ENCODE measurements around the gene ISLR2. TPM values are rescaled to one million over a fixed set of nuclear protein-coding genes. Genes with fewer than 3 reads are reported as not detected.
A peak's percentile ranks its signal among the peaks of the same experiment; 100 is the strongest.
"Not testable (repeated sequence)": the region's sequence is repeated elsewhere in the genome, so short reads cannot be mapped to it uniquely, and the experiment has no call there.

ISLR2 gene
- total RNA-seq, 1 donor from 2014 or later: 9.6 TPM

DNA sequence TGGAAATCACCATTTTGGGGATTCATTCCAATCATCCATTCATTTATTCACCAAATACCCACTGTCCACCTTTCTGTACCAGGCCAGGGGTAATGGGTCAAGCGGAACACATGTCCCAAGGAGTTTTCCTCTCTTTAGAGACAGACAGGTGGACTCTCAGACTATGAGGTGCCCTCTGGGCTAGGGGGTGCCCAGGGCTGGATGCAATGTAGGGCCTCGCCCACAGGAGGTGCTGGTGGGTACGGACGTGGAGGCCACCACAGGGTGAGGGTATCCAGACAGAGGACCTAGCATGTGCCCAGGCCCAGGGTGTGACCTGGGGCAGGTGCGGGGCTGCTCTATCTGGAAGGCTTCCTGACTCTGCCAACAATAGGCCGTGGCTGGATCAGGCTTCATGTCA, 21.8 kb upstream of the ISLR2 start:
- H3K9me3 Mint-ChIP-seq; DNase-seq (ENCODE audit: low read depth, low spot score); H3K4me1 Mint-ChIP-seq; H3K27me3 Mint-ChIP-seq (ENCODE audit: low read depth); H3K4me3 Mint-ChIP-seq; H3K27ac Mint-ChIP-seq (ENCODE audit: unreplicated experiment); H3K36me3 Mint-ChIP-seq (ENCODE audit: low read depth): not testable (repeated sequence)
- TF ChIP-seq, protein P1, sequence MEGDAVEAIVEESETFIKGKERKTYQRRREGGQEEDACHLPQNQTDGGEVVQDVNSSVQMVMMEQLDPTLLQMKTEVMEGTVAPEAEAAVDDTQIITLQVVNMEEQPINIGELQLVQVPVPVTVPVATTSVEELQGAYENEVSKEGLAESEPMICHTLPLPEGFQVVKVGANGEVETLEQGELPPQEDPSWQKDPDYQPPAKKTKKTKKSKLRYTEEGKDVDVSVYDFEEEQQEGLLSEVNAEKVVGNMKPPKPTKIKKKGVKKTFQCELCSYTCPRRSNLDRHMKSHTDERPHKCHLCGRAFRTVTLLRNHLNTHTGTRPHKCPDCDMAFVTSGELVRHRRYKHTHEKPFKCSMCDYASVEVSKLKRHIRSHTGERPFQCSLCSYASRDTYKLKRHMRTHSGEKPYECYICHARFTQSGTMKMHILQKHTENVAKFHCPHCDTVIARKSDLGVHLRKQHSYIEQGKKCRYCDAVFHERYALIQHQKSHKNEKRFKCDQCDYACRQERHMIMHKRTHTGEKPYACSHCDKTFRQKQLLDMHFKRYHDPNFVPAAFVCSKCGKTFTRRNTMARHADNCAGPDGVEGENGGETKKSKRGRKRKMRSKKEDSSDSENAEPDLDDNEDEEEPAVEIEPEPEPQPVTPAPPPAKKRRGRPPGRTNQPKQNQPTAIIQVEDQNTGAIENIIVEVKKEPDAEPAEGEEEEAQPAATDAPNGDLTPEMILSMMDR (conservative IDR thresholded peaks at IDR 0.05): peak; percentile 34

DNA sequence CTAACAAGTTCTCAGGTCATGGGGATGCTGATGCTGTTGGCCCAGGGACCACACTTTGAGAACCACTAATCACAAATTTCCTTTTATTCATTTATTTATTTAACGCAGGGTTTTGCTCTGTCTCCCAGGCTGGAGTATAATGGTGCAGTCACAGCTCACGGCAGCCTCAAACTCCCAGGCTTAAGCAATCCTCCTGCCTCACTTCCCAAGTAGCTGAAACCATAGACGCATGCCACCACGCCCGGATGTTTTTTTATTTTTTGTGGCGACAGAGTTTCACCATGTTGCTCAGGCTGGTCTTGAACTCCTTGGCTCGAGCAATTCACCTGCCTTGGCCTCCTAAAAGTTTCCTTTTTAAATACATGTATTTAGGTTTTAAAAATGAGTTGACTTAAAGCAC, 20.7 kb upstream of the ISLR2 start:
- Mint-ChIP-seq H3K4me3 (no peak overlapping the region), H3K27me3 (ENCODE audit: low read depth) (peaks cover 5% of the 10 kb centered on the region), H3K27ac (ENCODE audit: unreplicated experiment) (no peak overlapping the region), H3K4me1 (no peaks in the 10 kb centered on the region), H3K36me3 (ENCODE audit: low read depth) (no peaks in the 10 kb centered on the region), H3K9me3 (no peaks in the 10 kb centered on the region)
- TF ChIP-seq, protein P1 (conservative IDR thresholded peaks at IDR 0.05): no peak
- DNase-seq (ENCODE audit: low read depth, low spot score): no peak

DNA sequence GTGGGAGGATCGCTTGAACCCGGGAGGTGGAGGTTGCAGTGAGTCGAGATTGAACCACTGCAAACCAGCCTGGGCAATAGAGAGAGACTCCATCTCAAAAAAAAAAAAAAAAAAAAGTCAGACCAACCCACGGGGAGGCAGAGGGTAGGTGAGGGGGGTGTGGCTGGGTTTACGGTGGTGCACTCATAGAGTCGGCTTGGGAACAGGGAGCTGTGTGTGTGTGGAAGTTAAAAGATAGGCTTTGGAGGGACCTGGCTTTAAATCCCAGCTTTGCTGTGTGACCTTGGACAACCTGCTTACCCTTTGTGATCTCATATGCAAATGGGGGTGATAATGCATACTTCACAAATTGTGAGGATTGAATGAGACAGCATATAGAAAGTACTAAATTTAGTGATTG, 10.0 kb upstream of the ISLR2 start:
- no peaks in the 10 kb centered on the region for H3K9me3 Mint-ChIP-seq
- TF ChIP-seq, protein P1 (conservative IDR thresholded peaks at IDR 0.05): no peak
- H3K4me3 Mint-ChIP-seq: no peak overlapping the region
- H3K27ac Mint-ChIP-seq (ENCODE audit: unreplicated experiment): no peak overlapping the region
- DNase-seq (ENCODE audit: low read depth, low spot score): no peak
- peaks cover 20% of the 10 kb centered on the region for H3K4me1 Mint-ChIP-seq
- no peaks in the 10 kb centered on the region for H3K36me3 Mint-ChIP-seq (ENCODE audit: low read depth)
- H3K27me3 Mint-ChIP-seq (ENCODE audit: low read depth): peaks cover 18% of the 10 kb centered on the region

DNA sequence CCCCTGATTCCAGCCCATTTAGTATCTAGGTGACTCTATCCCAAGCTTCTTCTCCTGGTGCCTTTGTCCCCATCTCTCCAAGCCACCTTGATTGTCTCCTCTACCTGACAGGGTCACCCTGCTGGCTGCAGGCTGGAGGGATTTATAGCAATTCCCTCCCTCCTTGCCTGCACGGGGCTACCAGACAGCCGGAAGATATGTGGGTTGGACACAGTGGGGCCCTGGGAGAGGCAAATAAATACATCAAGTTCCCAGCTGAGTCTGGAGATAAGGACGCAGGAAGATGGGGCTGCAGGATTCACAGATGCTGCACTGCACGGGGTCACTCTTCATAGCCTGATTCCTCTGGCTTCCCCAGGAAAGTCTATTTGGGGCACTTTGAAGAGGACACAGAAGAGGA, 9.3 kb upstream of the ISLR2 start:
- Mint-ChIP-seq H3K36me3 (ENCODE audit: low read depth) (no peaks in the 10 kb centered on the region), H3K27ac (ENCODE audit: unreplicated experiment) (no peak overlapping the region), H3K9me3 (no peaks in the 10 kb centered on the region), H3K4me3 (no peak overlapping the region), H3K4me1 (peaks cover 20% of the 10 kb centered on the region), H3K27me3 (ENCODE audit: low read depth) (peaks cover 21% of the 10 kb centered on the region)
- TF ChIP-seq, protein P1 (conservative IDR thresholded peaks at IDR 0.05): no peak
- DNase-seq (ENCODE audit: low read depth, low spot score): no peak

DNA sequence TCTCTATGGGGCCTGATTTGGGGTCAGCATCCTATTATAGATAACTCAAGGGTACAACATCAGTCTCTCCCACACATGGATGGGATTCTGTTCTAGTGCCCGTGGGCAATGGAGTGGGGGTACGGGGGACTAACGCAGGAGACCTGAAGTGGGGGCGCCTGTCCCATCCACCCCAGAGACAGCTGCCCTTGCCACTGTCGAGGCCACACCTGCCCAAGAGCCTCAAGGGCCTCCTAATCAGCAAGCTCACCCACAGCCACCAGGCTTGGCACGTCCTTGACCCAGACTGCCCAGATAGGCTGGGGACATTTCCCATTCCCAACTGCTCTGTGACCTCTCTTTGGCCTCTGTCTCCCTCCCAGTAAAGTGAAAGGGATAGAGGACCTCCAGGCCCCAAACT, 8.5 kb upstream of the ISLR2 start:
- Mint-ChIP-seq H3K4me3 (no peak overlapping the region), H3K27me3 (ENCODE audit: low read depth) (peaks cover 27% of the 10 kb centered on the region), H3K9me3 (no peaks in the 10 kb centered on the region), H3K36me3 (ENCODE audit: low read depth) (no peaks in the 10 kb centered on the region), H3K27ac (ENCODE audit: unreplicated experiment) (no peak overlapping the region), H3K4me1 (peaks cover 20% of the 10 kb centered on the region)
- TF ChIP-seq, protein P1 (conservative IDR thresholded peaks at IDR 0.05): no peak
- no peak for DNase-seq (ENCODE audit: low read depth, low spot score)
